Activated CD8-positive, alpha-beta T cell treated with anti-CD3 and anti-CD28 coated beads, Interleukin-2, amount 10 ng/mL, durations not matched to agents 7 days and 5 days (primary cell): ENCODE data around the gene B3GNT5. TPM values are rescaled to one million over a fixed set of nuclear protein-coding genes. Genes with fewer than 3 reads are reported as not detected.

Experiments
- ATAC-seq: fragments of 150-1000 bp; cut with Tn5 transposase; one replicate; pipeline ENCODE4 v1.10.0; 2021; ENCODE audit warnings: moderate library complexity
- CTCF ChIA-PET: fragments of 350-600 bp; sonication (Branson Sonifier 250); formaldehyde crosslinking; loops from one replicate; lab custom pipeline; 2021; ENCODE audit warnings: antibody characterized with exemption; lab: Charles Lee
- POLR2A ChIA-PET: fragments of 350-600 bp; sonication (Branson Sonifier 250); formaldehyde crosslinking; loops from one replicate; lab custom pipeline; 2021; ENCODE audit warnings: antibody characterized with exemption; lab: Charles Lee
- DNase-seq: peaks from one replicate; pipeline ENCODE4 v3.0.0-alpha.2; 2020
- H3K27ac Mint-ChIP-seq: one replicate; pipeline ENCODE4 v1.8.0; 2021; ENCODE audit warnings: mild to moderate bottlenecking, mixed read lengths
- H3K27me3 Mint-ChIP-seq: one replicate; pipeline ENCODE4 v1.8.0; 2021; ENCODE audit warnings: low read depth, mixed read lengths
- H3K36me3 Mint-ChIP-seq: one replicate; pipeline ENCODE4 v1.8.0; 2021; ENCODE audit warnings: low read depth, mixed read lengths
- H3K4me1 Mint-ChIP-seq: one replicate; pipeline ENCODE4 v1.8.0; 2021; ENCODE audit warnings: low read depth, mixed read lengths
- H3K4me3 Mint-ChIP-seq: one replicate; pipeline ENCODE4 v1.8.0; 2021; ENCODE audit warnings: mild to moderate bottlenecking, mixed read lengths
- H3K9me3 Mint-ChIP-seq: one replicate; pipeline ENCODE4 v1.8.0; 2022; ENCODE audit warnings: mixed read lengths; ENCODE audit not compliant: insufficient read depth
- total RNA-seq, 2 experiments: library from RNA; stranded (reverse); gene quantifications; one replicate each; pipeline ENCODE4 v1.2.3, GENCODE V29; 2021

B3GNT5 gene, protein sequence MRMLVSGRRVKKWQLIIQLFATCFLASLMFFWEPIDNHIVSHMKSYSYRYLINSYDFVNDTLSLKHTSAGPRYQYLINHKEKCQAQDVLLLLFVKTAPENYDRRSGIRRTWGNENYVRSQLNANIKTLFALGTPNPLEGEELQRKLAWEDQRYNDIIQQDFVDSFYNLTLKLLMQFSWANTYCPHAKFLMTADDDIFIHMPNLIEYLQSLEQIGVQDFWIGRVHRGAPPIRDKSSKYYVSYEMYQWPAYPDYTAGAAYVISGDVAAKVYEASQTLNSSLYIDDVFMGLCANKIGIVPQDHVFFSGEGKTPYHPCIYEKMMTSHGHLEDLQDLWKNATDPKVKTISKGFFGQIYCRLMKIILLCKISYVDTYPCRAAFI
- 1 to 10 TPM in 1 of 2 experiments, under 1 TPM in 1; 0.86 to 1.4 TPM for total RNA-seq

DNA sequence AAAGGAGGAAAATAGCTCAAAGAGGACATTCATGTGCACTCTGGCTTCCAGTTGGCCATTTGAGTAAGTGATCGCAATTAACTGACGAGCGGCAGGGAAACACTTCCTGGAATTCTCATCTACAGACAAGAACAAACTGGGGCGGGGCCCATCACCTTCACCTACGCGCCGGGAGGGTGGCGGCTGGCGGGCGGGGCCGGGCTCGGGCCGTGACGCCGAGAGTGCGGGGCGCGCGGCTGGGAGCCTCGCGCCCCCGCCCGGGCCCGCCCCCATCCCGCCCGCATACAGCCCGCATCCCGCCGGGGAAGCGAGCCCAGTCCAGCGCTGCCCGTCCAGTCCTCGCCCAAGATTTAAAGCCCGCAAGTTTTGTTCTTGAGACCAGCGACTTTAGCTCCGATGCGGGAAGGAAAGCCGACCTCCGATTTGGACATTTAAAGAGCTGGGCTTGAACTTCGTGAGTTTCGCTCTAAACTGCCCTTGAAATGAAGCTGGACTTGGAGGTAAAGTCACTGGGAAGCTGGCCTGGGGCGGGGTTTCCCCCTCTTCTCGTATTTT, at the start of gene B3GNT5:
B3GNT5 (plus strand) TSS at position 281 of the 555 bp plus-strand sequence. CDS start 16,546 bp downstream, outside the sequence.
- Mint-ChIP-seq H3K4me3 (peak within 1 kb of the TSS; percentile 72), H3K4me1 (peaks cover 9% of the 10 kb centered on the region), H3K9me3 (no peaks in the 10 kb centered on the region), H3K36me3 (no peaks in the 10 kb centered on the region), H3K27me3 (peaks cover 19% of the 10 kb centered on the region), H3K27ac (no peak within 1 kb of the TSS)
- ATAC-seq (peak; percentile 31), DNase-seq (peak; percentile 37)
- POLR2A ChIA-PET, result interaction anchor here (1.0 kb wide), 1 partner anchor 28 kb away, joined by 5 read pairs; no protein-coding TSS in a partner anchor
- CTCF ChIA-PET, result interaction anchor here (0.9 to 6.3 kb wide), 3 partner anchors 10 to 131 kb away, joined by 3 to 39 read pairs (median 3); no protein-coding TSS in a partner anchor

DNA sequence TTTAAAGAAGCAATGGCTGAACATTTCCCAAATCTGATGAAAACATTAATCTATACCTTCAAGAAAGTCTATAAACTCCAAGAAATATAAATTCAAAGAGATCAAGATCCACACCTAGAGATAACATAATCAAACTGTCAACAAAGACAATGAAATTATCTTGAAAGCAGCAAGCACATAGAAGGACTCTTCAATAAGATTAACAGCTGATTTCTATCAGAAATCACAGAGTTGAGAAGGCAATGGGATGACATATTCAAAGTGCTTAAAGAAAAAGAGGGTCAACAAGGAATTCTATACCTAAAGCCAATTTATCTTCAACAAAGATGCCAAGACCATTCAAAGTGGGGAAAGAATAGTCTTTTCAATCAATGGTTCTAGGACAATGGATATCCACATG, 49.4 kb upstream of the B3GNT5 start:
- ATAC-seq, result no peak
- Mint-ChIP-seq H3K27me3 (no peaks in the 10 kb centered on the region), H3K9me3 (peaks cover 25% of the 10 kb centered on the region), H3K27ac (no peak overlapping the region), H3K36me3 (peaks cover 32% of the 10 kb centered on the region), H3K4me1 (peaks cover 13% of the 10 kb centered on the region), H3K4me3 (no peak overlapping the region)
- DNase-seq, result no peak
- ChIA-PET CTCF (interaction anchor here (0.6 kb wide), 1 partner anchor 190 kb away, joined by 3 read pairs; no protein-coding TSS in a partner anchor), POLR2A (no interaction called here)

DNA sequence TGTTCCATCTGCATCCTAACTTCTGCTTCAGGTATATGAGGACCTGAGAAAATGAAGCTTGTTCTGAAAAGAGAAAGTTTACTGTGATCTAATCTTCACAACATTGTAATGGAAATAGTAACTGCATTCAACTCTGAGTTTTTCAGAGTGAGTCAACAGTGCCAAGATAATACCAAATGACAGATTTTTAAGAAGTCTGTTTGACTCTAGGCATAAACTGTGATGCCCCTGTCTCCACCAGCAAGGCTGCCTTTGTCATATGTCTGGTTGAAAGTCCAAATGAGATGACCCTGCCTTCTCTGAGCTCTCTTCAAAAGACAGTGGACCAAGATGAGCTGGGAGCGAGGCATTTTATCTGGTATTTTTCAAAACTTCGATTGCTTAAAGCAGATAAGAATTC, 44.8 kb upstream of the B3GNT5 start:
- ATAC-seq, result no peak
- POLR2A ChIA-PET, result no interaction called here

DNA sequence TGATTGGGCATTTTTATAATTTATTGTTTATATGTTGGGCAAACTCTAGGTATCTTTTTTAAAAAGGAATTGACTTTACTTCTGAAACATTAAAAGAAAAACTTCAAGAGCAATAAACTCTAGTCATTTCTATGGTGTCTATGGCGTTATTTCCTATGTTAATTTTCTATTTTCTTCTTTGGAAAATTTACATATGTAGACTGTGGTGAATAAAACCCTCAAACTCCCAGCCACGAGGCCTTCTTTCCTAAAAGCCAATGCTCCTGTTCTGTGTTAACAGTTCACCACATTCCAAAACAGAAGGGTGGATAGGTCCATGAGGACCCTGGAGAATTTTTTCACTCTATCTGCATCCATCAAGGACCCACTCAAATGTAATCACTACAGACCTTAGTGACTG, 44.3 kb upstream of the B3GNT5 start:
- Mint-ChIP-seq H3K36me3 (peaks cover 12% of the 10 kb centered on the region), H3K9me3 (peaks cover 14% of the 10 kb centered on the region), H3K27ac (no peak overlapping the region), H3K4me3 (no peak overlapping the region), H3K27me3 (no peaks in the 10 kb centered on the region), H3K4me1 (peaks cover 4% of the 10 kb centered on the region)
- POLR2A ChIA-PET, result no interaction called here
- ATAC-seq (no peak), DNase-seq (no peak)
- CTCF ChIA-PET, result interaction anchor here (2.1 kb wide), 1 partner anchor 24 kb away, joined by 13 read pairs; no protein-coding TSS in a partner anchor

More for the DNA sequence above, 44.8 kb upstream of the B3GNT5 start:
- H3K27me3 Mint-ChIP-seq, result no peaks in the 10 kb centered on the region
- peaks cover 20% of the 10 kb centered on the region for H3K9me3 Mint-ChIP-seq
- H3K4me3 Mint-ChIP-seq, result no peak overlapping the region
- CTCF ChIA-PET, result interaction anchor here (2.1 kb wide), 1 partner anchor 24 kb away, joined by 13 read pairs; no protein-coding TSS in a partner anchor
- H3K4me1 Mint-ChIP-seq, result peaks cover 4% of the 10 kb centered on the region
- no peak overlapping the region for H3K27ac Mint-ChIP-seq
- peaks cover 18% of the 10 kb centered on the region for H3K36me3 Mint-ChIP-seq
- DNase-seq, result no peak

DNA sequence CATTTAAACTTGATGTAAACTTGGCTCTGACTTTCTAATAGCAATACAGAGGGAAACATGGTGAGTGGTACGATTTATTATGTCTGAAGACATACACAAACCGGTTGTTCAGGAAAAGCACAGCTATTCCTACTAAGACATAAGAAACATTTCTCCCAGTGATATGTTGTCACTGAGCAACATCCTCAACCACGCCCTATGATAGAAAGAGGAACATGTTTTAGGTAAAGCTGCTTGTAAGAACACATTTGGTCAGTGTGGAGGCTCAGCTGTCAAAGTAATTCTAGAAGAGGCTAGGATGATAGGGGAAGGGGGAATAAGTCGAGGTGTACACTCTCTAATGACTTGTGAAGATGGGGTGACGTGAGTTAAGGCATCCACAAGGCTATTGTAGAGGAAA, 42.7 kb upstream of the B3GNT5 start:
- no peak for ATAC-seq
- Mint-ChIP-seq H3K4me3 (no peak overlapping the region), H3K9me3 (peaks cover 12% of the 10 kb centered on the region), H3K36me3 (peaks cover 6% of the 10 kb centered on the region), H3K27me3 (no peaks in the 10 kb centered on the region), H3K27ac (no peak overlapping the region), H3K4me1 (peaks cover 4% of the 10 kb centered on the region)
- no peak for DNase-seq
- CTCF ChIA-PET, result no interaction called here
- POLR2A ChIA-PET, result no interaction called here

DNA sequence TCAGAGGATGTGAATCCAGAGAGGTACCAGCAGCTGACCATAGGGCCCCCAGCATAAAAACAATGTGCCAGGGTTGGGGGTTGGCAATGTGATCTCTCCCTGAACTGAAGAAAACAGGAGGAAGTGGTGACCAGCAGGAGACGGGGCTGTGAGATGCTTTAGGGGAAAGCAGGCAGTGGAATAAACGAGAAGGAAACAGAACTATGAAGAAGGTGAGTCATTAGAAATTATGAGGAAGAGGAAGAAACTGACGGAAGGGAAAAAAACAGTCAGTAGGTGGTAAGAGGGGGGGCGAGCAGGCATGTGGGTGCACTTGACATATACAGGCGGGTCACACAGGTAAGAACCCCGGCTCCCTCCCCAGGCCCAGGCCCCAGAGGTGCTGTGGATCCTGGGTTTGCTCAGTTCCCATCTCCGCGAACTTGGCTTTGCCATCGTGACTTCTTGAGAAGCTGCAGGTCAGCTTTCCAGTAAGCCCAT, 42.2 kb upstream of the B3GNT5 start:
- ChIA-PET POLR2A (no interaction called here), CTCF (no interaction called here)
- Mint-ChIP-seq H3K27ac (peak overlapping the region; percentile 16), H3K4me1 (peaks cover 4% of the 10 kb centered on the region), H3K36me3 (peaks cover 6% of the 10 kb centered on the region), H3K4me3 (no peak overlapping the region), H3K9me3 (peaks cover 12% of the 10 kb centered on the region), H3K27me3 (no peaks in the 10 kb centered on the region)
- no peak for ATAC-seq
- DNase-seq, result no peak

DNA sequence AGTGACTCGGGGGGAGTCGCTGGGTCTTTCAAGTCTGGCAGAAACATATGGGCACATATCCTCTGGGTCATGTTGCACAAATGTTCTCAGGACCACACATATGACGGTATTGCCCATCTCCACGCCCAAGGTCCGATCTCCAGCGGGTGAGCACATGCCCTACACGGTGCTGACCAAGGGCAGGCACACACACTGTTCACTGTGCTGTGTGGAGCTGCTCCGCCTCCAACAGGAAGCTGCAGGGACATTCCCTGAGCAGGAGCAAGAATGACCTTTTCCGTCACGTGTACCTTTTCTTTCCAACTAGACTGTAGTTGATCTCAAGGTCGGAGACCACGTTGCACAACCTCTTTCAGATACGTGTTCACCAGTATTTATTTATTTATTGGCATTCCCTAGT, 41.7 kb upstream of the B3GNT5 start:
- Mint-ChIP-seq H3K27me3 (no peaks in the 10 kb centered on the region), H3K4me3 (no peak overlapping the region), H3K4me1 (peaks cover 4% of the 10 kb centered on the region), H3K9me3 (peaks cover 12% of the 10 kb centered on the region), H3K27ac (no peak overlapping the region), H3K36me3 (peaks cover 6% of the 10 kb centered on the region)
- ATAC-seq (no peak), DNase-seq (no peak)
- ChIA-PET CTCF (no interaction called here), POLR2A (no interaction called here)

DNA sequence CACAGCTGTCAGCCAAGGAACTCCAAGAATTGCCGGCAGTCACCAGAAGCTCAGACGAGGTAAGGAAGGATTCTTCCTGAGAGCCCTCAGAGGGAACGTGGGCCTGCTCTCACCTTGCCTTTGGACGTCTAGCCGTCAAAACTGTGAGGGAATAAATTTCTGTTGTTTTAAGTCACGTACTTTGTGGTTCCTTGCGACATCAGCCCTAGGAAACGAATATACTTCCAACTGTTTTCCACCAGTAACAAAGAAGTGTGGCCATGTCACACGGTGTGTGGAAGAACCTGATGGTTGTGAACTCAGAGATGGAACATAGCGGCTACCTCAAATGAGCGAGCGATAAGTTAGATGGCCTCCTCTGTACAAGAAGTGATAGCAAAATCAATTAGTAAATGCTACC, 41.0 kb upstream of the B3GNT5 start:
- Mint-ChIP-seq H3K9me3 (peaks cover 12% of the 10 kb centered on the region), H3K27me3 (no peaks in the 10 kb centered on the region), H3K27ac (no peak overlapping the region), H3K4me3 (no peak overlapping the region), H3K4me1 (peaks cover 4% of the 10 kb centered on the region), H3K36me3 (peaks cover 6% of the 10 kb centered on the region)
- CTCF ChIA-PET, result interaction anchor here (1.1 to 1.8 kb wide), 2 partner anchors 12 to 89 kb away, joined by 3 to 4 read pairs; no protein-coding TSS in a partner anchor
- no peak for ATAC-seq
- POLR2A ChIA-PET, result no interaction called here
- DNase-seq, result no peak

DNA sequence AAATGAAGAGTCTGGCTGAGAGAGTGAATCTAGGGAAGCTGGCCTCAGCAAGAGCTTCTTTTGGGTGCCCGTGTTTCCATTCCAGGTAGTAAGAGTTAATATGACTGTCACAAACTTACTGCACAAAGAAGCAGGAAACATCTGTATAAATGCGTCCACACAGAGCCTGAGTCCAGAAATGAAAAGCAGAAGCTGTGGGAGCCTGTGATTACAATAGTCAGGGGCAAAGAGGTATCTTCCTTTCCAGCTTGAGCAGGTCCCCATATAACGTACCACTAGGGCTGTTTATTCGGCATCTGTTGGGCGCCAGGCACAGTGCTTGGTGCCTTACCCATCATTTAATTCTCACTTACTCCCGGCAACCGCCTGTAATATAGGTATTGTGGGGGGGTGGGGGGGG, 40.5 kb upstream of the B3GNT5 start:
- peaks cover 6% of the 10 kb centered on the region for H3K36me3 Mint-ChIP-seq
- H3K4me1 Mint-ChIP-seq, result peaks cover 5% of the 10 kb centered on the region
- H3K27ac Mint-ChIP-seq, result no peak overlapping the region
- POLR2A ChIA-PET, result no interaction called here
- H3K27me3 Mint-ChIP-seq, result no peaks in the 10 kb centered on the region
- DNase-seq (no peak), ATAC-seq (no peak)
- H3K9me3 Mint-ChIP-seq, result peaks cover 12% of the 10 kb centered on the region
- H3K4me3 Mint-ChIP-seq, result no peak overlapping the region
- CTCF ChIA-PET, result interaction anchor here (1.1 to 1.8 kb wide), 2 partner anchors 12 to 90 kb away, joined by 3 to 4 read pairs; no protein-coding TSS in a partner anchor

DNA sequence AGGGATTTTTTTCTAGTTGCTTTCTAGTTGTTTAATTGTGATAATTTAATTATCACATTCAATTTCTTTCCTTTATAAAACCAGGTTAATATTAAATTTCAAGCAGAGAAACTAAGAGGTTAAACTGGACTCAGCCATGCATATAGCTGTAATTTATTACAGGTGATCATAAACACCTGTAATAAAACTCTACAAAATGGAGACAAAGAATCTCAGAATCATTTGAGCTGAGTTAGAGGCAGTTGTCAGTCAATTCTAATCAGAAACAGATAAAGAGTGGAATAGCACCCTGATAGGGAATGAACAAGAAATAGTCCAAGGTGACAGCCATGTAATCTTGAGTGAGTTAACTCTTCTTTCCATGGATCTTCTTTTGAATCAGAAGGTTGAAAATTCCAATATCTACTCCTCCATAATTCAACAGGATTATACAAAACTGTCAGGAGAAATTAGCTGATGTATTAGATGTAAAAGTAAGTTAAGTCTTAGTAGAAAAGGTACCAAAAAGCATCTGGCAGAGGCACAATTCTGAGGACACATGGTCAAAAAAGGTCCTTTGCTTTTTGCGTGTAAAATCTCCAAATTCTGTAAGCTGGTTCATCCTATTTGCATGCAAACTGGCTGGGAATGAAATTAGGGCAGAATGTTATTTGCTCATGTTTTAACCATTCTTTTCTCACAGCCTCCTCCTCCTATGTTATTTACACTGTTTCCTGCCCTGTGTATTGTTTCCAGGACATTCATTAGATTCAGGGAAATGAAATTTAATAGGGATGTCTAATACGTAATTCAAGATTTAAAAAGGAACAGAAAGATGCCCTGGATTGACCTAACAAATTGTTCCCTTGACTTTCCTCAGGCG, 39.4 kb upstream of the B3GNT5 start:
- POLR2A ChIA-PET, result no interaction called here
- Mint-ChIP-seq H3K9me3 (peaks cover 3% of the 10 kb centered on the region), H3K27ac (no peak overlapping the region), H3K4me3 (no peak overlapping the region), H3K27me3 (no peaks in the 10 kb centered on the region), H3K4me1 (peaks cover 11% of the 10 kb centered on the region), H3K36me3 (peaks cover 7% of the 10 kb centered on the region)
- DNase-seq (no peak), ATAC-seq (no peak)
- CTCF ChIA-PET, result interaction anchor here (1.3 to 1.8 kb wide), 2 partner anchors 9 to 11 kb away, joined by 4 to 5 read pairs; no protein-coding TSS in a partner anchor

DNA sequence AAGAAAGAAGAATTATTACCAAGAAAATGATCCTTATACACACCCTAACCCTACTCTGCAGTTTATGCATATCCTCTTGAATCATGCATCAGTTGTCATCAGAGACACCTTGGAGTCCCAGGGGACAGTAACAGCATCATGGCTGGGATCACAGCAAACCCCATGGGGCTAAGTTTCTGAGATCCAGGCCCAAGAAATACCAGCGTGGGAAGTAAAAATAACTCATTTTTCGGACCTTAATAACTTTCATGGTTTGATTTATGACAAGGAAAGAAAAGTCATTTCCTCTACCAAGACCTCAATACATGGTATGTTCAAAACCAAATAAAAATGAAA, 38.8 kb upstream of the B3GNT5 start:
- DNase-seq (no peak), ATAC-seq (no peak)
- Mint-ChIP-seq H3K4me3 (no peak overlapping the region), H3K36me3 (peaks cover 9% of the 10 kb centered on the region), H3K27ac (no peak overlapping the region), H3K4me1 (peaks cover 16% of the 10 kb centered on the region), H3K9me3 (peaks cover 3% of the 10 kb centered on the region), H3K27me3 (no peaks in the 10 kb centered on the region)
- POLR2A ChIA-PET, result no interaction called here
- CTCF ChIA-PET, result interaction anchor here (1.3 kb wide), 1 partner anchor 8 kb away, joined by 5 read pairs; no protein-coding TSS in a partner anchor
